HG02678 (cell line): ENCODE data around the gene AIP.

Experiments used
- ATAC-seq: cut with Tn5 transposase; IDR thresholded peaks from one replicate; pipeline ENCODE4 v1.9.1; 2021; ENCODE audit warnings: mild to moderate bottlenecking, moderate library complexity; ENCODE audit not compliant: unreplicated experiment

The AIP gene

GRCh38 chr11:67492801-67493547 lies 10.1 kb downstream of the AIP start:
- ATAC-seq, result no peak

- ATAC-seq, result no peak
Measured at GRCh38 chr11:67493548-67494370, 10.9 kb downstream of the AIP start.

- no peak for ATAC-seq
Measured at GRCh38 chr11:67494371-67495233, 11.8 kb downstream of the AIP start.

- ATAC-seq, result no peak
Measured at GRCh38 chr11:67495234-67496005, 12.6 kb downstream of the AIP start.

GRCh38 chr11:67496113-67496512 lies 13.3 kb downstream of the AIP start:
- ATAC-seq, result no peak

- no peak for ATAC-seq
Measured at GRCh38 chr11:67497656-67498291, 14.9 kb downstream of the AIP start.

GRCh38 chr11:67498544-67498972 lies 15.7 kb downstream of the AIP start:
- ATAC-seq, result no peak

- ATAC-seq, result no peak
Measured at GRCh38 chr11:67499808-67500483, 17.1 kb downstream of the AIP start.

- ATAC-seq, result no peak
Measured at GRCh38 chr11:67500484-67500821, 17.6 kb downstream of the AIP start.

GRCh38 chr11:67500831-67501715 lies 18.2 kb downstream of the AIP start:
- ATAC-seq, result no peak

- no peak for ATAC-seq
Measured at GRCh38 chr11:67501854-67502253, 19.0 kb downstream of the AIP start.

- ATAC-seq, result no peak
Measured at GRCh38 chr11:67502328-67502979, 19.6 kb downstream of the AIP start.

- no peak for ATAC-seq
Measured at GRCh38 chr11:67503119-67504004, 20.5 kb downstream of the AIP start.

GRCh38 chr11:67504005-67504949 lies 21.5 kb downstream of the AIP start:
- no peak for ATAC-seq

GRCh38 chr11:67504950-67505581 lies 22.2 kb downstream of the AIP start, which contains the start of gene PITPNM1:
Gene PITPNM1 (minus strand): TSS chr11:67505363. CDS start chr11:67504180, 1,183 bp downstream.
- ATAC-seq, result no peak
